Superior temporal gyrus (tissue), 1 donor: ENCODE data around the gene GMDS.
A peak's percentile ranks its signal among the peaks of the same experiment; 100 is the strongest.

ENCODE experiments used
- DNase-seq: peaks from one replicate; pipeline ENCODE4 v3.0.0-alpha.2; 2016; ENCODE audit errors: extremely low spot score

Gene GMDS

GRCh38 chr6:2133716-2134310 is 111.6 kb downstream of the GMDS start:
- no peak for DNase-seq

GRCh38 chr6:2132916-2133315 is 112.5 kb downstream of the GMDS start:
- no peak for DNase-seq

- DNase-seq = no peak
Measured at GRCh38 chr6:2132416-2132815, 113.0 kb downstream of the GMDS start.

- no peak for DNase-seq
Measured at GRCh38 chr6:2129182-2129621, 116.2 kb downstream of the GMDS start.

GRCh38 chr6:2127484-2127911 is 117.9 kb downstream of the GMDS start:
- no peak for DNase-seq

GRCh38 chr6:2126351-2126750 is 119.1 kb downstream of the GMDS start:
- DNase-seq = no peak

- no peak for DNase-seq
Measured at GRCh38 chr6:2125158-2125557, 120.2 kb downstream of the GMDS start.

GRCh38 chr6:2124260-2124709 is 121.1 kb downstream of the GMDS start:
- no peak for DNase-seq

- DNase-seq = no peak
Measured at GRCh38 chr6:2120912-2121311, 124.5 kb downstream of the GMDS start.

- DNase-seq = no peak
Measured at GRCh38 chr6:2119275-2119674, 126.1 kb downstream of the GMDS start.

- DNase-seq = no peak
Measured at GRCh38 chr6:2118136-2118535, 127.3 kb downstream of the GMDS start.

- no peak for DNase-seq
Measured at GRCh38 chr6:2117447-2117846, 128.0 kb downstream of the GMDS start.

- DNase-seq = no peak
Measured at GRCh38 chr6:2116496-2116895, 128.9 kb downstream of the GMDS start.

- DNase-seq = no peak
Measured at GRCh38 chr6:2114100-2114499, 131.3 kb downstream of the GMDS start.

- peak; percentile 33 for DNase-seq
Measured at GRCh38 chr6:2111162-2111677, 134.2 kb downstream of the GMDS start.

GRCh38 chr6:2110504-2110903 is 134.9 kb downstream of the GMDS start:
- no peak for DNase-seq

- no peak for DNase-seq
Measured at GRCh38 chr6:2109796-2110195, 135.6 kb downstream of the GMDS start.

- DNase-seq = no peak
Measured at GRCh38 chr6:2108700-2109306, 136.6 kb downstream of the GMDS start.

GRCh38 chr6:2104524-2104880 is 140.9 kb downstream of the GMDS start:
- no peak for DNase-seq

GRCh38 chr6:2103765-2104523 is 141.5 kb downstream of the GMDS start:
- peak; percentile 77 for DNase-seq

- no peak for DNase-seq
Measured at GRCh38 chr6:2102966-2103365, 142.4 kb downstream of the GMDS start.

- DNase-seq = no peak
Measured at GRCh38 chr6:2102316-2102883, 143.0 kb downstream of the GMDS start.
